WTC11 (cell line): ENCODE data around the gene SLC12A4. TPM values are rescaled to one million over a fixed set of nuclear protein-coding genes. Genes with fewer than 3 reads are reported as not detected.

ENCODE experiments used
- ATAC-seq: fragments of 200-7000 bp; cut with Tn5 transposase; 2 replicates; pipeline ENCODE4 v1.10.0; 2021; ENCODE audit warnings: mild to moderate bottlenecking, moderate library complexity
- CTCF ChIA-PET: fragments of 300-600 bp; sonication (Branson Sonifier 250); formaldehyde crosslinking; loops from one replicate; lab custom pipeline; 2021; ENCODE audit warnings: antibody characterized with exemption; lab: Charles Lee
- POLR2A ChIA-PET: fragments of 350-600 bp; sonication (Branson Sonifier 250); formaldehyde crosslinking; loops from one replicate; lab custom pipeline; 2021; ENCODE audit warnings: antibody characterized with exemption; lab: Charles Lee
- DNase-seq: peaks from one replicate; pipeline ENCODE4 v3.0.0; 2021; ENCODE audit warnings: low spot score
- H3K27ac Mint-ChIP-seq: 2 replicates; pipeline ENCODE4 v1.8.0; 2021; ENCODE audit warnings: mixed read lengths
- H3K27me3 Mint-ChIP-seq: 2 replicates; pipeline ENCODE4 v1.8.0; 2021; ENCODE audit warnings: low read depth, mild to moderate bottlenecking, moderate library complexity, mixed read lengths
- H3K36me3 Mint-ChIP-seq: 2 replicates; pipeline ENCODE4 v1.8.0; 2021; ENCODE audit warnings: mixed read lengths
- H3K4me1 Mint-ChIP-seq: 2 replicates; pipeline ENCODE4 v1.8.0; 2022; ENCODE audit warnings: mixed read lengths
- H3K4me3 Mint-ChIP-seq: 2 replicates; pipeline ENCODE4 v1.8.0; 2021; ENCODE audit warnings: mild to moderate bottlenecking, moderate library complexity, mixed read lengths
- H3K9me3 Mint-ChIP-seq: 2 replicates; pipeline ENCODE4 v1.8.0; 2021; ENCODE audit warnings: mixed read lengths
- ATF3 ChIP-seq: sonication (generic); formaldehyde crosslinking; conservative IDR thresholded peaks from 2 replicates; pipeline ENCODE4 v1.8.1; 2022; ENCODE audit warnings: mild to moderate bottlenecking, missing genetic modification reagents
- ATF6 ChIP-seq: sonication (generic); formaldehyde crosslinking; IDR thresholded peaks from 2 replicates; pipeline ENCODE4 v1.8.1; 2023; ENCODE audit warnings: mild to moderate bottlenecking, missing genetic modification reagents
- CBFB ChIP-seq: sonication (generic); formaldehyde crosslinking; IDR thresholded peaks from 2 replicates; pipeline ENCODE4 v1.8.1; 2022; ENCODE audit warnings: mild to moderate bottlenecking, low read depth, missing genetic modification reagents
- CREB1 ChIP-seq: sonication (generic); formaldehyde crosslinking; IDR thresholded peaks from 2 replicates; pipeline ENCODE4 v1.8.0; 2023; ENCODE audit warnings: mild to moderate bottlenecking, missing genetic modification reagents
- ELF4 ChIP-seq: sonication (generic); formaldehyde crosslinking; IDR thresholded peaks from 2 replicates; pipeline ENCODE4 v1.8.1; 2022; ENCODE audit warnings: low read depth, mild to moderate bottlenecking, moderate library complexity, missing genetic modification reagents
- EMX1 ChIP-seq: fragments of 250-450 bp; sonication (Bioruptor Pico); IDR thresholded peaks from 2 replicates; pipeline ENCODE4 v1.8.0; 2021; ENCODE audit warnings: mild to moderate bottlenecking
- ERG ChIP-seq: fragments of 250-450 bp; sonication (Bioruptor Pico); IDR thresholded peaks from 2 replicates; pipeline ENCODE4 v1.8.0; 2021; ENCODE audit warnings: mild to moderate bottlenecking
- FOXK1 ChIP-seq: sonication (generic); formaldehyde crosslinking; IDR thresholded peaks from 2 replicates; pipeline ENCODE4 v1.8.0; 2022; ENCODE audit warnings: mild to moderate bottlenecking, moderate library complexity, missing genetic modification reagents
- FOXP1 ChIP-seq: sonication (generic); formaldehyde crosslinking; IDR thresholded peaks from 2 replicates; pipeline ENCODE4 v1.8.0; 2022; ENCODE audit warnings: missing genetic modification reagents, mild to moderate bottlenecking, moderate library complexity, borderline replicate concordance
- GRHL2 ChIP-seq: fragments of 250-450 bp; sonication (Bioruptor Pico); IDR thresholded peaks from 2 replicates; pipeline ENCODE4 v1.8.0; 2022; ENCODE audit warnings: mild to moderate bottlenecking, moderate library complexity; ENCODE audit not compliant: insufficient replicate concordance, severe bottlenecking
- GTF2I ChIP-seq: fragments of 250-450 bp; sonication (Bioruptor Pico); conservative IDR thresholded peaks from 2 replicates; pipeline ENCODE4 v1.4.0; 2021; ENCODE audit warnings: mild to moderate bottlenecking
- HMGXB4 ChIP-seq: sonication (generic); formaldehyde crosslinking; IDR thresholded peaks from 2 replicates; pipeline ENCODE4 v1.8.1; 2023; ENCODE audit warnings: mild to moderate bottlenecking, moderate library complexity, missing genetic modification reagents
- KAT7 ChIP-seq: sonication (generic); formaldehyde crosslinking; IDR thresholded peaks from 2 replicates; pipeline ENCODE4 v1.8.1; 2023; ENCODE audit warnings: missing genetic modification reagents, mild to moderate bottlenecking, borderline replicate concordance
- MXD4 ChIP-seq: fragments of 250-450 bp; sonication (Bioruptor Pico); IDR thresholded peaks from 2 replicates; pipeline ENCODE4 v1.8.0; 2021; ENCODE audit warnings: mild to moderate bottlenecking, moderate library complexity, borderline replicate concordance
- MYBL2 ChIP-seq: sonication (generic); formaldehyde crosslinking; IDR thresholded peaks from 2 replicates; pipeline ENCODE4 v1.8.1; 2023; ENCODE audit warnings: mild to moderate bottlenecking, moderate library complexity, missing genetic modification reagents
- NR2C2 ChIP-seq: sonication (generic); formaldehyde crosslinking; IDR thresholded peaks from 2 replicates; pipeline ENCODE4 v1.8.0; 2022; ENCODE audit warnings: mild to moderate bottlenecking, missing genetic modification reagents
- SMAD4 ChIP-seq: sonication (generic); formaldehyde crosslinking; IDR thresholded peaks from 2 replicates; pipeline ENCODE4 v1.8.0; 2022; ENCODE audit warnings: mild to moderate bottlenecking, missing genetic modification reagents
- TCF7 ChIP-seq: sonication (generic); formaldehyde crosslinking; IDR thresholded peaks from 2 replicates; pipeline ENCODE4 v1.8.0; 2022; ENCODE audit warnings: mild to moderate bottlenecking, low read depth, missing genetic modification reagents, moderate library complexity
- TEAD1 ChIP-seq: sonication (generic); formaldehyde crosslinking; IDR thresholded peaks from 2 replicates; pipeline ENCODE4 v1.8.0; 2022; ENCODE audit warnings: mild to moderate bottlenecking, missing genetic modification reagents
- TEAD4 ChIP-seq: sonication (generic); formaldehyde crosslinking; IDR thresholded peaks from 2 replicates; pipeline ENCODE4 v1.8.0; 2022; ENCODE audit warnings: mild to moderate bottlenecking, missing genetic modification reagents
- ZBTB43 ChIP-seq: sonication (generic); formaldehyde crosslinking; IDR thresholded peaks from 2 replicates; pipeline ENCODE4 v1.8.1; 2023; ENCODE audit warnings: mild to moderate bottlenecking, missing genetic modification reagents
- ZNF121 ChIP-seq: sonication (generic); formaldehyde crosslinking; IDR thresholded peaks from 2 replicates; pipeline ENCODE4 v1.8.0; 2023; ENCODE audit warnings: missing genetic modification reagents
- ZNF138 ChIP-seq: sonication (generic); formaldehyde crosslinking; conservative IDR thresholded peaks from 2 replicates; pipeline ENCODE4 v1.8.1; 2022; ENCODE audit warnings: mild to moderate bottlenecking, moderate library complexity, missing genetic modification reagents
- ZNF219 ChIP-seq: sonication (generic); formaldehyde crosslinking; IDR thresholded peaks from 2 replicates; pipeline ENCODE4 v1.8.0; 2023; ENCODE audit warnings: missing genetic modification reagents, mild to moderate bottlenecking, borderline replicate concordance
- ZNF232 ChIP-seq: sonication (generic); formaldehyde crosslinking; IDR thresholded peaks from 2 replicates; pipeline ENCODE4 v1.8.0; 2022; ENCODE audit warnings: mild to moderate bottlenecking, missing genetic modification reagents
- ZNF425 ChIP-seq: fragments of 250-450 bp; sonication (Bioruptor Pico); conservative IDR thresholded peaks from 2 replicates; pipeline ENCODE4 v1.9.0; 2021; ENCODE audit warnings: mild to moderate bottlenecking
- ZSCAN18 ChIP-seq: fragments of 250-450 bp; sonication (Bioruptor Pico); IDR thresholded peaks from 2 replicates; pipeline ENCODE4 v2.1.2; 2022; ENCODE audit warnings: mild to moderate bottlenecking, moderate library complexity
- total RNA-seq: library from RNA; stranded (reverse); gene quantifications from 3 replicates; pipeline ENCODE4 v1.2.3, GENCODE V29; 2021

The SLC12A4 gene
- total RNA-seq, 1 experiment from 2014 or later: 94.1 TPM

GRCh38 chr16:67936124-67936879 is 32.1 kb downstream of the SLC12A4 start, which contains the start of gene PSMB10:
PSMB10 (minus strand) TSS chr16:67936850; CDS start chr16:67936749, 101 bp downstream.
- DNase-seq: peak; percentile 45
- Mint-ChIP-seq H3K27ac (peak within 1 kb of the TSS; percentile 100), H3K27me3 (no peaks in the 10 kb centered on the region), H3K4me3 (peak within 1 kb of the TSS; percentile 100), H3K4me1 (peaks cover 23% of the 10 kb centered on the region), H3K36me3 (peaks cover 6% of the 10 kb centered on the region), H3K9me3 (no peaks in the 10 kb centered on the region)
- ChIA-PET CTCF (interaction anchor here (0.6 to 4.0 kb wide), 19 partner anchors 7 to 918 kb away, joined by 3 to 52 read pairs (median 6); partner anchors contain the start of genes LCAT, NRN1L, RANBP10 and SLC7A6), POLR2A (interaction anchor here (0.6 to 4.7 kb wide), 7 partner anchors 9 to 276 kb away, joined by 3 to 30 read pairs (median 4); partner anchors contain the start of genes ACD, NFATC3, NRN1L and PSKH1)
- ATAC-seq: peak; percentile 2
- no peak for TF ChIP-seq EMX1 (CRISPR knock-in tag)
- no peak for TF ChIP-seq ZNF219 (CRISPR knock-in tag)
- no peak for TF ChIP-seq ATF3 (CRISPR knock-in tag)
- no peak for TF ChIP-seq ZNF138 (CRISPR knock-in tag)
- TF ChIP-seq ERG: no peak
- no peak for TF ChIP-seq MXD4 (CRISPR knock-in tag)
- no peak for TF ChIP-seq ELF4
- no peak for TF ChIP-seq TCF7
- peak; percentile 90; the same call in 1 of the 2 replicates for TF ChIP-seq KAT7 (CRISPR knock-in tag)
- TF ChIP-seq HMGXB4 (CRISPR knock-in tag): peak; percentile 60
- TF ChIP-seq CBFB: no peak
- no peak for TF ChIP-seq NR2C2
- no peak for TF ChIP-seq SMAD4 (CRISPR knock-in tag)
- TF ChIP-seq ATF6: no peak
- TF ChIP-seq ZNF232 (CRISPR knock-in tag): no peak
- no peak for TF ChIP-seq GRHL2 (CRISPR knock-in tag)
- 0 out of 2 replicates have a peak, but pooled peaks have one; percentile 8 for TF ChIP-seq TEAD4 (CRISPR knock-in tag)
- TF ChIP-seq ZNF425 (CRISPR knock-in tag): no peak
- no peak for TF ChIP-seq MYBL2 (CRISPR knock-in tag)
- TF ChIP-seq TEAD1 (CRISPR knock-in tag): no peak
- TF ChIP-seq ZSCAN18 (CRISPR knock-in tag): no peak
- 0 out of 2 replicates have a peak, but pooled peaks have one; percentile 20 for TF ChIP-seq ZNF121 (CRISPR knock-in tag)
- TF ChIP-seq FOXK1: no peak
- no peak for TF ChIP-seq FOXP1 (CRISPR knock-in tag)
- TF ChIP-seq ZBTB43 (CRISPR knock-in tag): no peak
- TF ChIP-seq GTF2I (CRISPR knock-in tag): no peak
- TF ChIP-seq CREB1 (CRISPR knock-in tag): peak; percentile 11; the same call in 1 of the 2 replicates
